Hepatocyte (in vitro differentiated cells): ENCODE measurements around the gene SLC12A7. TPM values are rescaled to one million over a fixed set of nuclear protein-coding genes. Genes with fewer than 3 reads are reported as not detected.

Source experiments
- DNase-seq: peaks from one replicate; pipeline ENCODE4 v3.0.0-alpha.2; 2016; ENCODE audit warnings: low spot score
- H2AFZ ChIP-seq: fragments of 200-600 bp; sonication (generic); 2 replicates; pipeline ENCODE4 v1.6.0; 2016; ENCODE audit warnings: antibody characterized with exemption, mild to moderate bottlenecking
- H3K27ac ChIP-seq: fragments of 200-600 bp; sonication (generic); 2 replicates; pipeline ENCODE4 v1.5.1; 2016; ENCODE audit warnings: mild to moderate bottlenecking
- H3K27me3 ChIP-seq: fragments of 200-600 bp; sonication (generic); 2 replicates; pipeline ENCODE4 v1.6.1; 2016
- H3K36me3 ChIP-seq: fragments of 200-600 bp; sonication (generic); replicated peaks from 2 replicates; pipeline ENCODE4 v1.5.1; 2016; ENCODE audit warnings: low read depth; ENCODE audit not compliant: insufficient read depth
- H3K4me1 ChIP-seq: fragments of 200-600 bp; sonication (generic); 2 replicates; pipeline ENCODE4 v1.5.1; 2016; ENCODE audit warnings: mild to moderate bottlenecking, moderate library complexity; ENCODE audit not compliant: insufficient read depth
- H3K4me2 ChIP-seq: fragments of 200-600 bp; sonication (generic); 2 replicates; pipeline ENCODE4 v1.6.0; 2016
- H3K4me3 ChIP-seq: fragments of 200-600 bp; sonication (generic); 2 replicates; pipeline ENCODE4 v1.5.1; 2016; ENCODE audit warnings: mild to moderate bottlenecking
- H3K79me2 ChIP-seq: fragments of 200-600 bp; sonication (generic); 2 replicates; pipeline ENCODE4 v1.6.0; 2017; ENCODE audit warnings: mild to moderate bottlenecking
- H3K9me2 ChIP-seq: fragments of 200-600 bp; sonication (generic); replicated peaks from 2 replicates; pipeline ENCODE4 v1.6.0; 2017; ENCODE audit warnings: mild to moderate bottlenecking; ENCODE audit not compliant: insufficient read depth
- H3K9me3 ChIP-seq: fragments of 200-600 bp; sonication (generic); 2 replicates; pipeline ENCODE4 v1.5.1; 2016; ENCODE audit warnings: low read depth, mild to moderate bottlenecking
- H4K20me1 ChIP-seq: fragments of 200-600 bp; sonication (generic); 2 replicates; pipeline ENCODE4 v1.6.0; 2016; ENCODE audit warnings: mild to moderate bottlenecking; ENCODE audit not compliant: insufficient read depth, poor library complexity, severe bottlenecking
- CTCF ChIP-seq: fragments of 200-600 bp; sonication (generic); IDR thresholded peaks from 2 replicates; pipeline ENCODE4 v1.5.1; 2016; ENCODE audit warnings: antibody characterized with exemption, mild to moderate bottlenecking; ENCODE audit not compliant: poor library complexity
- EZH2 ChIP-seq: fragments of 200-600 bp; sonication (generic); IDR thresholded peaks from 2 replicates; pipeline ENCODE4 v1.6.1; 2016; ENCODE audit warnings: antibody characterized with exemption, mild to moderate bottlenecking, borderline replicate concordance
- EZH2phosphoT487 ChIP-seq: fragments of 200-600 bp; sonication (generic); IDR thresholded peaks from one replicate; pipeline ENCODE4 v1.6.1; 2018; ENCODE audit warnings: antibody characterized with exemption, mild to moderate bottlenecking, low read depth, moderate library complexity; ENCODE audit not compliant: unreplicated experiment, severe bottlenecking
- WGBS: methylation state at CpG from one replicate; pipeline ENCODE4 v1.1.6; 2016; ENCODE audit warnings: low lambda C conversion rate; ENCODE audit errors: missing lambda C conversion rate; 5-methylcytosine and 5-hydroxymethylcytosine counted together
- polyA plus RNA-seq: library from polyadenylated mRNA; unstranded; fragments of >200 nt; fragmentation: Nextera tagmentation; extraction: Ambion mirVana; gene quantifications from 2 replicates; pipeline ENCODE4 v1.2.1, GENCODE V29; 2016
- total RNA-seq: library from RNA; depleted of rRNA; stranded (reverse); fragments of >200 nt; gene quantifications from 2 replicates; pipeline ENCODE4 v1.2.3, GENCODE V29; 2014

Gene SLC12A7
- total and polyA plus RNA-seq, 2 experiments from 2014 or later, result 30.2 to 34.3 TPM

- DNase-seq, result peak; percentile 65
- peak overlapping the region; percentile 94 for H3K4me2 ChIP-seq
- peaks cover 4% of the 10 kb centered on the region for H3K4me1 ChIP-seq
- no peak for TF ChIP-seq EZH2
- TF ChIP-seq EZH2phosphoT487, result no peak
- no peak for TF ChIP-seq CTCF
- no peaks in the 10 kb centered on the region for H4K20me1 ChIP-seq
- H3K27ac ChIP-seq, result no peak overlapping the region
- no peak overlapping the region for H3K4me3 ChIP-seq
- no peaks in the 10 kb centered on the region for H3K9me2 ChIP-seq
- H3K27me3 ChIP-seq, result peaks cover 10% of the 10 kb centered on the region
- no peaks in the 10 kb centered on the region for H3K9me3 ChIP-seq
- 71% methylated on average over 20 of the region's 21 CpGs for WGBS
- H3K79me2 ChIP-seq, result no peaks in the 10 kb centered on the region
- no peaks in the 10 kb centered on the region for H3K36me3 ChIP-seq
- H2AFZ ChIP-seq, result no peak overlapping the region
Observed at GRCh38 chr5:1003296-1003937, 108.4 kb downstream of the SLC12A7 start.

- Histone ChIP-seq H3K4me1 (peaks cover 6% of the 10 kb centered on the region), H2AFZ (no peak overlapping the region), H4K20me1 (no peaks in the 10 kb centered on the region), H3K4me2 (no peak overlapping the region), H3K79me2 (no peaks in the 10 kb centered on the region), H3K9me3 (no peaks in the 10 kb centered on the region), H3K9me2 (no peaks in the 10 kb centered on the region), H3K4me3 (no peak overlapping the region), H3K36me3 (no peaks in the 10 kb centered on the region), H3K27me3 (peaks cover 10% of the 10 kb centered on the region), H3K27ac (no peak overlapping the region)
- no peak for DNase-seq
- WGBS, result 93% methylated on average over 11 of the region's 13 CpGs
- TF ChIP-seq CTCF (no peak), EZH2phosphoT487 (no peak), EZH2 (no peak)
Observed at GRCh38 chr5:1002836-1003235, 109.0 kb downstream of the SLC12A7 start.

DNA sequence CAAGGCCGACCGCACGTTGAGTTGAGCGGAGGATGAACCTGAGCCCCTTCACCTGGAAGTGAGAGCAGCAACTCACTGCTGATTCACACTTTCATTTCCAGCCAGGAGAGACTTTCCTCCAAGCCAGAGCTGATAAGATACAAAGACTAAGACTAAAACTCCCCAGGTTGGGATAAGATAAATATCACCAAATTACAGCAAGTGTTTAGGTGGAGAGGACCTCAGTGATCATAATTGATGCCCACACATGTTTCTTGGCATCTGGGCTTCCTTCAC is 109.7 kb downstream of the SLC12A7 start:
- no peak overlapping the region for H3K27ac ChIP-seq
- H3K79me2 ChIP-seq, result no peaks in the 10 kb centered on the region
- no peaks in the 10 kb centered on the region for H4K20me1 ChIP-seq
- no peaks in the 10 kb centered on the region for H3K36me3 ChIP-seq
- DNase-seq, result no peak
- no peak overlapping the region for H2AFZ ChIP-seq
- peaks cover 10% of the 10 kb centered on the region for H3K27me3 ChIP-seq
- no peak overlapping the region for H3K4me2 ChIP-seq
- peaks cover 12% of the 10 kb centered on the region for H3K4me1 ChIP-seq
- H3K9me2 ChIP-seq, result no peaks in the 10 kb centered on the region
- H3K4me3 ChIP-seq, result no peak overlapping the region
- no peaks in the 10 kb centered on the region for H3K9me3 ChIP-seq
- TF ChIP-seq EZH2 (no peak), CTCF (no peak), EZH2phosphoT487 (no peak)
- WGBS, result 76% methylated on average over 4 of the region's 4 CpGs
